Body of pancreas (tissue), 4 donors: ENCODE measurements around the gene STAT4. TPM values are rescaled to one million over a fixed set of nuclear protein-coding genes. Genes with fewer than 3 reads are reported as not detected.

Experiments
- ATAC-seq: fragments of 150-250 bp; one replicate; pipeline ENCODE4 v1.9.1; 2016
- DNase-seq, 4 donors: peaks; one replicate each; pipeline ENCODE4 v3.0.0-alpha.2; 2019
- H3K27ac ChIP-seq, 4 donors: fragments of 200-600 bp; sonication (generic); 1 replicate in 3 of 4; 2 replicates in 1 of 4; pipeline versions ENCODE4 v1.5.1 to v1.6.1; 2016 to 2019; ENCODE audit warnings: mild to moderate bottlenecking in 1 of 4, mixed read lengths in 1 of 4, moderate library complexity in 1 of 4
- H3K27me3 ChIP-seq, 2 donors: fragments of 200-600 bp; sonication (generic); one replicate each; pipeline ENCODE4 v1.6.0; 2016; ENCODE audit warnings: mild to moderate bottlenecking in 1 of 2
- H3K36me3 ChIP-seq, 2 donors: fragments of 200-600 bp; sonication (generic); replicated peaks in 1 of 2; 2 replicates each; pipeline ENCODE4 v1.5.1; 2016; ENCODE audit warnings: low read depth in 2 of 2; ENCODE audit not compliant: insufficient read depth in 1 of 2
- H3K4me1 ChIP-seq: fragments of 200-600 bp; sonication (generic); one replicate; pipeline ENCODE4 v1.6.0; 2016
- H3K4me3 ChIP-seq, 2 donors: fragments of 200-600 bp; sonication (generic); 1 replicate in 1 of 2; 2 replicates in 1 of 2; pipeline ENCODE4 v1.5.1; 2016 to 2019
- H3K9me3 ChIP-seq, 3 donors: fragments of 200-600 bp; sonication (generic); 1 replicate in 2 of 3; 2 replicates in 1 of 3; pipeline ENCODE4 v1.5.1; 2016
- CTCF ChIP-seq, 7 experiments: fragments of 450-650 bp in 4 of 7; fragments of 200-600 bp in 3 of 7; sonication (generic) in 3 of 7; IDR thresholded peaks; one replicate each; pipeline ENCODE4 v1.5.1; 2016 to 2019; ENCODE audit warnings: antibody characterized with exemption in 7 of 7
- POLR2A ChIP-seq, 3 donors: fragments of 450-650 bp; IDR thresholded peaks; one replicate each; pipeline ENCODE4 v1.6.1; 2016; ENCODE audit warnings: antibody characterized with exemption in 3 of 3, mild to moderate bottlenecking in 2 of 3
- WGBS, 2 donors: methylation state at CpG; one replicate each; pipeline ENCODE4 v1.1.5; 2017; 5-methylcytosine and 5-hydroxymethylcytosine counted together
- intact Hi-C: fragments of 100-400 bp; cut with DNase I; formaldehyde crosslinking; loops from one replicate; pipeline ENCODE4 v1.15.1; 2023
- total RNA-seq, 2 donors: library from RNA; depleted of rRNA; stranded (reverse); fragments of >200 nt; gene quantifications; one replicate each; pipeline ENCODE4 v1.1.0, GENCODE V29; 2016

STAT4 gene
- total RNA-seq, 2 donors from 2014 or later: 0.52 to 2.6 TPM

- H3K27me3 ChIP-seq: no peaks in the 10 kb centered on the region
- intact Hi-C loops: no loop called here
- no peak overlapping the region for H3K27ac ChIP-seq
- TF ChIP-seq CTCF (IDR thresholded peaks at IDR 0.05) (no peak), POLR2A (IDR thresholded peaks at IDR 0.05) (no peak)
- no peaks in the 10 kb centered on the region for H3K9me3 ChIP-seq
- ATAC-seq (no peak), DNase-seq (no peak)
- WGBS, 2 donors: 38 to 46% methylated on average over 2 of the region's 2 CpGs
- H3K36me3 ChIP-seq: no peaks in the 10 kb centered on the region
- H3K4me3 ChIP-seq: no peak overlapping the region
- H3K4me1 ChIP-seq: no peaks in the 10 kb centered on the region
These were observed 25.1 kb downstream of the STAT4 start for GRCh38 chr2:191125646-191126045.

GRCh38 chr2:191122638-191123294, 28.0 kb downstream of the STAT4 start:
- no peak for ATAC-seq
- Histone ChIP-seq H3K27ac (no peak overlapping the region), H3K27me3 (no peaks in the 10 kb centered on the region), H3K9me3 (no peaks in the 10 kb centered on the region), H3K4me3 (no peak overlapping the region), H3K36me3 (no peaks in the 10 kb centered on the region), H3K4me1 (no peaks in the 10 kb centered on the region)
- no peak for TF ChIP-seq POLR2A (IDR thresholded peaks at IDR 0.05)
- intact Hi-C loops: no loop called here
- DNase-seq: no peak
- WGBS, 2 donors: 75 to 76% methylated on average over 2 of the region's 2 CpGs

GRCh38 chr2:191117341-191117740, 33.5 kb downstream of the STAT4 start:
- WGBS, 2 donors: 52 to 60% methylated on average over 3 of the region's 3 CpGs
- intact Hi-C loops: no loop called here
- DNase-seq: no peak

GRCh38 chr2:191115804-191116203, 35.0 kb downstream of the STAT4 start:
- no peak overlapping the region for H3K27ac ChIP-seq
- TF ChIP-seq POLR2A (IDR thresholded peaks at IDR 0.05): no peak
- TF ChIP-seq CTCF (IDR thresholded peaks at IDR 0.05): no peak
- WGBS, 2 donors: 65 to 69% methylated on average over 2 of the region's 2 CpGs

More at GRCh38 chr2:191117341-191117740, 33.5 kb downstream of the STAT4 start:
- no peaks in the 10 kb centered on the region for H3K36me3 ChIP-seq
- H3K9me3 ChIP-seq: no peaks in the 10 kb centered on the region
- no peaks in the 10 kb centered on the region for H3K27me3 ChIP-seq
- no peak for ATAC-seq
- no peak overlapping the region for H3K4me3 ChIP-seq
- no peaks in the 10 kb centered on the region for H3K4me1 ChIP-seq
- H3K27ac ChIP-seq: no peak overlapping the region
- TF ChIP-seq POLR2A (IDR thresholded peaks at IDR 0.05): no peak
- TF ChIP-seq CTCF (IDR thresholded peaks at IDR 0.05): no peak

GRCh38 chr2:191115391-191115790, 35.4 kb downstream of the STAT4 start:
- intact Hi-C loops: no loop called here

More at GRCh38 chr2:191115804-191116203, 35.0 kb downstream of the STAT4 start:
- H3K4me3 ChIP-seq: no peak overlapping the region
- intact Hi-C loops: no loop called here
- no peak for DNase-seq
- no peaks in the 10 kb centered on the region for H3K36me3 ChIP-seq
- H3K9me3 ChIP-seq: no peaks in the 10 kb centered on the region
- no peak for ATAC-seq
- H3K27me3 ChIP-seq: no peaks in the 10 kb centered on the region
- H3K4me1 ChIP-seq: no peaks in the 10 kb centered on the region

More at GRCh38 chr2:191115391-191115790, 35.4 kb downstream of the STAT4 start:
- ATAC-seq (no peak), DNase-seq (peak in 1 of 4 donors; percentile 2)
- H3K4me1 ChIP-seq: no peaks in the 10 kb centered on the region
- no peak overlapping the region for H3K27ac ChIP-seq
- WGBS, 2 donors: 69 to 77% methylated on average over 3 of the region's 3 CpGs
- no peak for TF ChIP-seq CTCF (IDR thresholded peaks at IDR 0.05)
- H3K4me3 ChIP-seq: no peak overlapping the region
- H3K27me3 ChIP-seq: no peaks in the 10 kb centered on the region
- H3K9me3 ChIP-seq: no peaks in the 10 kb centered on the region
- no peaks in the 10 kb centered on the region for H3K36me3 ChIP-seq
